ENCODE results near the gene ANKAR. TPM values are rescaled to one million over a fixed set of nuclear protein-coding genes. Genes with fewer than 3 reads are reported as not detected.
"Not testable (repeated sequence)": the region's sequence is repeated elsewhere in the genome, so short reads cannot be mapped to it uniquely, and the experiment has no call there.

Gene ANKAR
- total and polyA plus RNA-seq, 9 of the 15 experiments (the other 6 are each of a cell fraction or from before 2014, with no cell fraction given) = 0.04 to 0.52 (median 0.39) TPM

DNA sequence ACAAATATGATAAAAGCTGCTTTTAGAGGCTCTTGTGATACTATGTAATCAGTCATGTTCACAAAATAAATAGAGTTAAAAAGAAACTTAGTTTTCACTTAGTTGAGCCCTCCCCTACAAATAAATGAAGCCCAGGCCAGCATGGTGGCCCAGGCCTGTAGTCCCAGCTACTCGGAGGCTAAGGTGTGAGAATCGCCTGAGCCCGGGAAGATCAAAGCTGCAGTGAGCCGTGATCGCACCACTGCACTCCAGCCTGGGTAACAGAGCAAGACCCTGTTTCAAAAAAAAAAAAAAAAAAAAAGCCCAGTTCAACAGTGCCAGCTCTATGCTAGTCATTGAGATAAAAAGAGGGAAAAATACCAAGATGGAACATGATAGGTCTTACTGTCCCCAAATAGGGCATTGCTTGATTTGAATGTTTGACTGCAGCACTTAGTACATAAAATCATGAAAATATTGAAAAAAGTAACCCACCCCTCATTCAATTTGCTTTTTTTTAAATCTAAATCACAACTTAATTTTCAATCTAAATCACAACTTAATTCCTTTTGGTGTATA lies 11.7 kb upstream of the ANKAR start:
- TF ChIP-seq PRMT5 (CRISPR knock-in tag; IDR thresholded peaks at IDR 0.05) = no peak
- TF ChIP-seq FUS (optimal IDR thresholded peaks at IDR 0.05; ENCODE audit: low read depth, low read length) = no peak
- TF ChIP-seq NFATC3 (IDR thresholded peaks at IDR 0.05) = no peak
- TF ChIP-seq MXI1 (IDR thresholded peaks at IDR 0.05; ENCODE audit: low read depth, low read length) = no peak
- TF ChIP-seq, protein P1, sequence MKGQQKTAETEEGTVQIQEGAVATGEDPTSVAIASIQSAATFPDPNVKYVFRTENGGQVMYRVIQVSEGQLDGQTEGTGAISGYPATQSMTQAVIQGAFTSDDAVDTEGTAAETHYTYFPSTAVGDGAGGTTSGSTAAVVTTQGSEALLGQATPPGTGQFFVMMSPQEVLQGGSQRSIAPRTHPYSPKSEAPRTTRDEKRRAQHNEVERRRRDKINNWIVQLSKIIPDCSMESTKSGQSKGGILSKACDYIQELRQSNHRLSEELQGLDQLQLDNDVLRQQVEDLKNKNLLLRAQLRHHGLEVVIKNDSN (CRISPR knock-in tag; IDR thresholded peaks at IDR 0.05) = no peak
- TF ChIP-seq SMAD4 (CRISPR knock-in tag; conservative IDR thresholded peaks at IDR 0.05) = no peak
- TF ChIP-seq NFRKB (IDR thresholded peaks at IDR 0.05; ENCODE audit: low read depth) = no peak
- TF ChIP-seq CEBPB (tag; IDR thresholded peaks at IDR 0.05) = no peak
- no peak for TF ChIP-seq SP1 (CRISPR knock-in tag; IDR thresholded peaks at IDR 0.05)
- no peak for TF ChIP-seq MCM7 (IDR thresholded peaks at IDR 0.05)
- no peak for TF ChIP-seq ESRRB (CRISPR knock-in tag; IDR thresholded peaks at IDR 0.05; ENCODE audit: borderline replicate concordance)
- no peak for TF ChIP-seq NCOA1 (IDR thresholded peaks at IDR 0.05; ENCODE audit: low read depth)
- no peak for TF ChIP-seq YBX1 (IDR thresholded peaks at IDR 0.05)
- no peak for TF ChIP-seq ZNF785 (CRISPR knock-in tag; IDR thresholded peaks at IDR 0.05)
- no peak for TF ChIP-seq EZH2 (IDR thresholded peaks at IDR 0.05; ENCODE audit: borderline replicate concordance, low read depth, low read length)
- TF ChIP-seq CHCHD3 (CRISPR knock-in tag; IDR thresholded peaks at IDR 0.05) = no peak
- peak overlapping the region; percentile 78; the same call in 1 of the 2 replicates for H3K4me3 ChIP-seq
- H3K27ac ChIP-seq (ENCODE audit: extremely low read depth, low read depth, low read length) = peak overlapping the region; percentile 28; the same call in 1 of the 3 replicates
- in situ Hi-C loops (cut with MboI) (no loop called here), intact Hi-C loops (cut with micrococcal nuclease) (loop anchor here (10.0 kb wide), 1 partner anchor 652 kb away; the partner anchor contains the start of gene HIBCH)
- FAIRE-seq = no peak
- no TSS peak for BruUV-seq (replicated peaks)
- H3K79me2 ChIP-seq (ENCODE audit: control insufficient read depth, insufficient read depth, low read length) = peaks cover 22% of the 10 kb centered on the region
- ChIA-PET POLR2A (interaction anchor here (0.6 to 1.4 kb wide), 2 partner anchors 82 to 502 kb away, joined by 3 read pairs; partner anchors contain the start of gene SLC40A1), CTCF (ENCODE audit: low intra/inter-chr PET ratio) (no interaction called here)
- no peaks in the 10 kb centered on the region for H3K9me3 ChIP-seq (replicated peaks; ENCODE audit: control insufficient read depth, insufficient read depth, low read depth, low read length)
- peak overlapping the region; percentile 96 for H3K4me2 ChIP-seq (ENCODE audit: insufficient read depth, low read length)
- H3K9me1 ChIP-seq (ENCODE audit: control insufficient read depth, insufficient read depth, low read length) = no peaks in the 10 kb centered on the region
- H2AFZ ChIP-seq (ENCODE audit: low read depth, low read length) = no peak overlapping the region
- ATAC-seq = peak; percentile 9
- H3K27me3 ChIP-seq (ENCODE audit: control insufficient read depth in 2 of 2, insufficient read depth in 2 of 2, low read length in 2 of 2) = no peaks in the 10 kb centered on the region
- H3K4me1 ChIP-seq (replicated peaks in 1 of 2; ENCODE audit: control insufficient read depth in 2 of 2, insufficient read depth in 2 of 2, low read length in 2 of 2) = no peaks in the 10 kb centered on the region; a peak in 1 of 5 replicates
- no peaks in the 10 kb centered on the region for H4K20me1 ChIP-seq (replicated peaks; ENCODE audit: control insufficient read depth, insufficient read depth, low read length)
- 71% methylated on average over 4 of the region's 5 CpGs for WGBS (ENCODE audit: insufficient coverage, low coverage, missing lambda C conversion rate)
- peaks cover 23% of the 10 kb centered on the region; the same call in 2 of the 3 replicates for H3K36me3 ChIP-seq (ENCODE audit: control insufficient read depth, insufficient read depth, low read length)
- peak overlapping the region; percentile 63 to 97; a peak in 3 of 4 replicates for H3K9ac ChIP-seq (ENCODE audit: insufficient read depth in 1 of 2, low read depth in 2 of 2, low read length in 2 of 2)
- no peak for DNase-seq (ENCODE audit: extremely low read depth in 1 of 4, low spot score in 3 of 4)

GRCh38 chr2:189663319-189663718 lies 11.2 kb upstream of the ANKAR start:
- DNase-seq (ENCODE audit: extremely low read depth in 1 of 4, low spot score in 3 of 4); in situ Hi-C loops (cut with MboI); BruUV-seq (replicated peaks); H3K9ac ChIP-seq (ENCODE audit: insufficient read depth in 1 of 2, low read depth in 2 of 2, low read length in 2 of 2); H2AFZ ChIP-seq (ENCODE audit: low read depth, low read length); H3K9me1 ChIP-seq (ENCODE audit: control insufficient read depth, insufficient read depth, low read length); H3K9me3 ChIP-seq (replicated peaks; ENCODE audit: control insufficient read depth, insufficient read depth, low read depth, low read length); H3K4me1 ChIP-seq (replicated peaks in 1 of 2; ENCODE audit: control insufficient read depth in 2 of 2, insufficient read depth in 2 of 2, low read length in 2 of 2); H3K27ac ChIP-seq (ENCODE audit: extremely low read depth, low read depth, low read length); ATAC-seq; H4K20me1 ChIP-seq (replicated peaks; ENCODE audit: control insufficient read depth, insufficient read depth, low read length); CTCF ChIA-PET (ENCODE audit: low intra/inter-chr PET ratio); H3K4me3 ChIP-seq; H3K4me2 ChIP-seq (ENCODE audit: insufficient read depth, low read length); FAIRE-seq; H3K27me3 ChIP-seq (ENCODE audit: control insufficient read depth in 2 of 2, insufficient read depth in 2 of 2, low read length in 2 of 2): not testable (repeated sequence)
- intact Hi-C loops (cut with micrococcal nuclease) = loop anchor here (10.0 kb wide), 1 partner anchor 651 kb away; the partner anchor contains the start of gene HIBCH
- POLR2A ChIA-PET = interaction anchor here (0.6 to 1.4 kb wide), 2 partner anchors 83 to 502 kb away, joined by 3 read pairs; partner anchors contain the start of gene SLC40A1
- peaks cover 22% of the 10 kb centered on the region for H3K79me2 ChIP-seq (ENCODE audit: control insufficient read depth, insufficient read depth, low read length)
- H3K36me3 ChIP-seq (ENCODE audit: control insufficient read depth, insufficient read depth, low read length) = peaks cover 29% of the 10 kb centered on the region; the same call in 2 of the 3 replicates
- 88% methylated on average over 9 of the region's 12 CpGs for WGBS (ENCODE audit: insufficient coverage, low coverage, missing lambda C conversion rate)

Measured in K562 (cell line).